Mucosa of descending colon (tissue), 3 donors: Measurements from ENCODE around the gene TMEM107. TPM values are rescaled to one million over a fixed set of nuclear protein-coding genes. Genes with fewer than 3 reads are reported as not detected.

ENCODE experiments used
- ATAC-seq: fragments of 200-7000 bp; cut with Tn5 transposase; one replicate; pipeline ENCODE4 v1.9.1; 2020; ENCODE audit warnings: mild to moderate bottlenecking, moderate library complexity
- DNase-seq, 3 donors: peaks; one replicate each; pipeline ENCODE4 v3.0.0-alpha.2; 2020
- H3K36me3 ChIP-seq: fragments of 200-600 bp; one replicate; pipeline ENCODE4 v1.8.0; 2021; ENCODE audit warnings: low read depth, mild to moderate bottlenecking
- H3K4me1 ChIP-seq: fragments of 200-600 bp; one replicate; pipeline ENCODE4 v1.8.0; 2021; ENCODE audit warnings: low read depth, mild to moderate bottlenecking
- H3K4me3 ChIP-seq: fragments of 200-600 bp; one replicate; pipeline ENCODE4 v1.8.0; 2021; ENCODE audit warnings: mild to moderate bottlenecking
- H3K9me3 ChIP-seq: fragments of 200-600 bp; one replicate; pipeline ENCODE4 v1.8.0; 2021; ENCODE audit warnings: mild to moderate bottlenecking
- CTCF ChIP-seq: fragments of 200-600 bp; IDR thresholded peaks from one replicate; pipeline ENCODE4 v1.8.0; 2022; ENCODE audit warnings: antibody characterized with exemption, mild to moderate bottlenecking
- intact Hi-C, 2 donors: fragments of 100-400 bp; cut with DNase I in 1 of 2; cut with micrococcal nuclease in 1 of 2; formaldehyde crosslinking; loops; one replicate each; pipeline versions ENCODE4 v1.11.0 to v1.11.1; 2022; cut with DNase I, micrococcal nuclease
- total RNA-seq, 3 donors: library from RNA; stranded (reverse); fragmentation: NEBNext Ultra II Directional in 2 of 3; extraction: Animal tissue kit (Norgen Biotek cat#: 25700) in 2 of 3; gene quantifications; one replicate each; pipeline versions ENCODE4 v1.2.1 to v1.2.4, GENCODE V29; 2021 to 2023
- donor health status: DM: no; HTN: no; CAD: no; lungs with moderate emphysema.
- donor health status: DM: no; HTN: no; CAD: no.
- donor health status: DM: no; HTN: yes; CAD: no.

The TMEM107 gene
- total RNA-seq, 3 donors from 2014 or later: 8.0 to 19.1 (median 9.6) TPM

GRCh38 chr17:8151120-8151640 lies 25.0 kb downstream of the TMEM107 start:
- no peaks in the 10 kb centered on the region for H3K9me3 ChIP-seq
- H3K36me3 ChIP-seq: peaks cover 29% of the 10 kb centered on the region
- peak overlapping the region; percentile 6 for H3K4me3 ChIP-seq
- TF ChIP-seq CTCF: no peak
- peak; percentile 26 for ATAC-seq
- H3K4me1 ChIP-seq: peaks cover 37% of the 10 kb centered on the region
- intact Hi-C loops: no loop called here
- peak; percentile 88 to 96 (median 90) for DNase-seq

- H3K36me3 ChIP-seq: peaks cover 32% of the 10 kb centered on the region
- no peaks in the 10 kb centered on the region for H3K9me3 ChIP-seq
- TF ChIP-seq CTCF: no peak
- DNase-seq (peak in 2 of 3 donors; percentile 46 to 55), ATAC-seq (no peak)
- intact Hi-C loops: no loop called here
- peaks cover 37% of the 10 kb centered on the region for H3K4me1 ChIP-seq
- H3K4me3 ChIP-seq: no peak overlapping the region
These were observed 25.7 kb downstream of the TMEM107 start for GRCh38 chr17:8150194-8151119.

- no peak for TF ChIP-seq CTCF
- no peak for ATAC-seq
- H3K4me1 ChIP-seq: peaks cover 32% of the 10 kb centered on the region
- peak in 1 of 3 donors; percentile 55 for DNase-seq
- intact Hi-C loops: no loop called here
- H3K36me3 ChIP-seq: peaks cover 32% of the 10 kb centered on the region
- H3K4me3 ChIP-seq: no peak overlapping the region
- H3K9me3 ChIP-seq: no peaks in the 10 kb centered on the region
These were observed 26.6 kb downstream of the TMEM107 start for GRCh38 chr17:8149419-8150193.

GRCh38 chr17:8148560-8148959 lies 27.6 kb downstream of the TMEM107 start:
- no peak for ATAC-seq

More at GRCh38 chr17:8148560-8148959, 27.6 kb downstream of the TMEM107 start:
- Histone ChIP-seq H3K4me3 (no peak overlapping the region), H3K36me3 (peaks cover 32% of the 10 kb centered on the region), H3K9me3 (no peaks in the 10 kb centered on the region), H3K4me1 (peaks cover 23% of the 10 kb centered on the region)
- DNase-seq: peak in 1 of 3 donors; percentile 45
- TF ChIP-seq CTCF: no peak
- intact Hi-C loops: no loop called here
